Neural cell (in vitro differentiated cells): ENCODE measurements around the gene FRK. TPM values are rescaled to one million over a fixed set of nuclear protein-coding genes. Genes with fewer than 3 reads are reported as not detected.

Source experiments
- H2AFZ ChIP-seq: fragments of 200-600, 300-800 bp; sonication (generic), shearing (Covaris generic); 2 replicates; pipeline ENCODE4 v1.6.0; 2014; ENCODE audit warnings: low read depth, mild to moderate bottlenecking, antibody characterized with exemption, low read length, moderate library complexity
- H3F3A ChIP-seq: fragments of 200-600 bp; shearing (Covaris generic); 2 replicates; pipeline ENCODE4 v1.6.1; 2016; ENCODE audit warnings: mild to moderate bottlenecking, moderate library complexity, mixed read lengths, antibody characterized with exemption, low read length; ENCODE audit not compliant: insufficient read depth, poor library complexity, severe bottlenecking
- H3K27ac ChIP-seq: fragments of 200-600, 300-800 bp; sonication (generic), shearing (Covaris generic); 2 replicates; pipeline ENCODE4 v1.5.1; 2014; ENCODE audit warnings: mild to moderate bottlenecking, low read length, moderate library complexity
- H3K27me3 ChIP-seq: fragments of 300-800, 200-600 bp; sonication (generic), shearing (Covaris generic); 2 replicates; pipeline ENCODE4 v1.6.0; 2014; ENCODE audit warnings: mild to moderate bottlenecking, low read depth, low read length, moderate library complexity; ENCODE audit not compliant: insufficient read depth
- H3K36me3 ChIP-seq: fragments of 300-800, 200-600 bp; sonication (generic), shearing (Covaris generic); 2 replicates; pipeline ENCODE4 v1.5.1; 2014; ENCODE audit warnings: mild to moderate bottlenecking, antibody characterized with exemption, low read length, moderate library complexity; ENCODE audit not compliant: insufficient read depth
- H3K4me2 ChIP-seq: fragments of 300-800, 200-600 bp; sonication (generic), shearing (Covaris generic); 2 replicates; pipeline ENCODE4 v1.6.0; 2014; ENCODE audit warnings: mild to moderate bottlenecking, low read length
- H3K4me3 ChIP-seq: fragments of 300-800, 200-600 bp; sonication (generic), shearing (Covaris generic); 2 replicates; pipeline ENCODE4 v1.5.1; 2014; ENCODE audit warnings: mild to moderate bottlenecking, low read length, moderate library complexity
- H3K79me2 ChIP-seq: fragments of 200-600 bp; shearing (Covaris generic); replicated peaks from 2 replicates; pipeline ENCODE4 v1.6.0; 2014; ENCODE audit warnings: mild to moderate bottlenecking, low read length, moderate library complexity; ENCODE audit not compliant: insufficient read depth
- H3K9ac ChIP-seq: fragments of 300-800, 200-600 bp; sonication (generic), shearing (Covaris generic); 2 replicates; pipeline ENCODE4 v1.6.1; 2016; ENCODE audit warnings: mild to moderate bottlenecking, low read length, mixed read lengths
- H3K9me2 ChIP-seq: fragments of 200-600 bp; shearing (Covaris generic); 2 replicates; pipeline ENCODE4 v1.6.1; 2016; ENCODE audit warnings: mild to moderate bottlenecking, low read length, mixed read lengths; ENCODE audit not compliant: insufficient read depth
- H3K9me3 ChIP-seq: fragments of 200-600, 300-800 bp; sonication (generic), shearing (Covaris generic); 2 replicates; pipeline ENCODE4 v1.6.1; 2016; ENCODE audit warnings: mild to moderate bottlenecking, mixed run types, low read length, moderate library complexity, mixed read lengths
- H4K20me1 ChIP-seq: fragments of 200-600 bp; shearing (Covaris generic); 2 replicates; pipeline ENCODE4 v1.6.1; 2016; ENCODE audit warnings: mild to moderate bottlenecking, mixed run types; ENCODE audit not compliant: insufficient read depth
- CTCF ChIP-seq: fragments of 450-650 bp; IDR thresholded peaks from 2 replicates; pipeline ENCODE4 v1.5.1; 2014; ENCODE audit warnings: antibody characterized with exemption, mild to moderate bottlenecking, moderate library complexity; ENCODE audit not compliant: poor library complexity, severe bottlenecking
- EP300 ChIP-seq: fragments of 450-650 bp; conservative IDR thresholded peaks from 2 replicates; pipeline ENCODE4 v1.6.1; 2014; ENCODE audit warnings: antibody characterized with exemption, mild to moderate bottlenecking, moderate library complexity; ENCODE audit not compliant: poor library complexity, severe bottlenecking
- EZH2 ChIP-seq: fragments of 200-600, 300-800 bp; shearing (Covaris generic), sonication (generic); IDR thresholded peaks from 2 replicates; pipeline ENCODE4 v1.6.1; 2014; ENCODE audit warnings: antibody characterized with exemption, low read length, borderline replicate concordance, mild to moderate bottlenecking; ENCODE audit not compliant: insufficient read depth, poor library complexity, severe bottlenecking
- MXI1 ChIP-seq: fragments of 450-650 bp; conservative IDR thresholded peaks from 2 replicates; pipeline ENCODE4 v1.6.1; 2014; ENCODE audit warnings: antibody characterized with exemption, mild to moderate bottlenecking; ENCODE audit not compliant: poor library complexity, severe bottlenecking
- POLR2AphosphoS5 ChIP-seq: IDR thresholded peaks from 2 replicates; pipeline ENCODE4 v1.6.1; 2012
- SMC3 ChIP-seq: fragments of 450-650 bp; conservative IDR thresholded peaks from 2 replicates; pipeline ENCODE4 v1.6.1; 2014; ENCODE audit warnings: antibody characterized with exemption, mild to moderate bottlenecking, moderate library complexity; ENCODE audit not compliant: poor library complexity
- TAF1 ChIP-seq: IDR thresholded peaks from 2 replicates; pipeline ENCODE4 v1.6.1; 2012; ENCODE audit warnings: low read depth
- polyA plus RNA-seq: library from polyadenylated mRNA; depleted of rRNA; stranded (reverse); fragments of >200 nt; gene quantifications from 2 replicates; pipeline ENCODE4 v1.2.3, GENCODE V29; 2014
- TF ChIP-seq, protein P1 (sequence below): IDR thresholded peaks from 2 replicates; pipeline ENCODE4 v1.6.1; 2012; ENCODE audit warnings: borderline replicate concordance

FRK gene
- polyA plus RNA-seq, 1 donor from 2014 or later = not detected

DNA sequence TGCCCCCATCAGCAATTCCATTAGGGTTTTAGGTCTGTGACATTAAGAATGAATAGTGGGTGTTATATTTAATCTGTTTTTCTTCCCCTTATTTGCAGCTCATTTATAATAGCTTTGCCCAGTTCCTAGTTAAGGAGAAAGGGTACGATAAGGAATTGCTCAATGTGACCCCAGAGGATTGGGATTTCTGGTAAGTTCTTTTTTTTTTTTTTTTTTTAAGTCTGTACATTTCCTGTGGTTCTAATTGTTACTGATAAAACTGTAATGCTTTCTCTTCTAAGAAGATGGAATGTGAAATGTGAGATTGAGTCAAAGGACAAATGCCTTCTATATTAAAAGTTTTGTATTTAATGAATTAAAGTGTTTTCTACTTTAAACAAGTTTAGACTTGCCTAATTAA, 45.5 kb upstream of the FRK start:
- no peak overlapping the region for H3K27ac ChIP-seq

GRCh38 chr6:116105247-116105646, 44.6 kb upstream of the FRK start:
- H3K9me3 ChIP-seq = no peaks in the 10 kb centered on the region
- H4K20me1 ChIP-seq = no peaks in the 10 kb centered on the region
- H3K27ac ChIP-seq = no peak overlapping the region
- no peak overlapping the region for H3K4me2 ChIP-seq
- no peaks in the 10 kb centered on the region for H3K36me3 ChIP-seq
- H3K9me2 ChIP-seq = no peaks in the 10 kb centered on the region
- no peak overlapping the region for H3K4me3 ChIP-seq
- H3K9ac ChIP-seq = no peak overlapping the region
- no peak overlapping the region for H2AFZ ChIP-seq
- H3K79me2 ChIP-seq = no peaks in the 10 kb centered on the region
- no peak for TF ChIP-seq TAF1
- TF ChIP-seq, protein P1, sequence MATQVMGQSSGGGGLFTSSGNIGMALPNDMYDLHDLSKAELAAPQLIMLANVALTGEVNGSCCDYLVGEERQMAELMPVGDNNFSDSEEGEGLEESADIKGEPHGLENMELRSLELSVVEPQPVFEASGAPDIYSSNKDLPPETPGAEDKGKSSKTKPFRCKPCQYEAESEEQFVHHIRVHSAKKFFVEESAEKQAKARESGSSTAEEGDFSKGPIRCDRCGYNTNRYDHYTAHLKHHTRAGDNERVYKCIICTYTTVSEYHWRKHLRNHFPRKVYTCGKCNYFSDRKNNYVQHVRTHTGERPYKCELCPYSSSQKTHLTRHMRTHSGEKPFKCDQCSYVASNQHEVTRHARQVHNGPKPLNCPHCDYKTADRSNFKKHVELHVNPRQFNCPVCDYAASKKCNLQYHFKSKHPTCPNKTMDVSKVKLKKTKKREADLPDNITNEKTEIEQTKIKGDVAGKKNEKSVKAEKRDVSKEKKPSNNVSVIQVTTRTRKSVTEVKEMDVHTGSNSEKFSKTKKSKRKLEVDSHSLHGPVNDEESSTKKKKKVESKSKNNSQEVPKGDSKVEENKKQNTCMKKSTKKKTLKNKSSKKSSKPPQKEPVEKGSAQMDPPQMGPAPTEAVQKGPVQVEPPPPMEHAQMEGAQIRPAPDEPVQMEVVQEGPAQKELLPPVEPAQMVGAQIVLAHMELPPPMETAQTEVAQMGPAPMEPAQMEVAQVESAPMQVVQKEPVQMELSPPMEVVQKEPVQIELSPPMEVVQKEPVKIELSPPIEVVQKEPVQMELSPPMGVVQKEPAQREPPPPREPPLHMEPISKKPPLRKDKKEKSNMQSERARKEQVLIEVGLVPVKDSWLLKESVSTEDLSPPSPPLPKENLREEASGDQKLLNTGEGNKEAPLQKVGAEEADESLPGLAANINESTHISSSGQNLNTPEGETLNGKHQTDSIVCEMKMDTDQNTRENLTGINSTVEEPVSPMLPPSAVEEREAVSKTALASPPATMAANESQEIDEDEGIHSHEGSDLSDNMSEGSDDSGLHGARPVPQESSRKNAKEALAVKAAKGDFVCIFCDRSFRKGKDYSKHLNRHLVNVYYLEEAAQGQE = no peak
- TF ChIP-seq POLR2AphosphoS5 = no peak
- no peak for TF ChIP-seq CTCF
- no peaks in the 10 kb centered on the region for H3F3A ChIP-seq
- no peaks in the 10 kb centered on the region for H3K27me3 ChIP-seq

More for the DNA sequence above, 45.5 kb upstream of the FRK start:
- Histone ChIP-seq H4K20me1 (no peaks in the 10 kb centered on the region), H3K4me3 (no peak overlapping the region), H2AFZ (no peak overlapping the region), H3K9ac (no peak overlapping the region), H3K79me2 (no peaks in the 10 kb centered on the region), H3K9me3 (no peaks in the 10 kb centered on the region), H3K9me2 (no peaks in the 10 kb centered on the region), H3F3A (no peaks in the 10 kb centered on the region), H3K4me2 (no peak overlapping the region), H3K27me3 (no peaks in the 10 kb centered on the region), H3K36me3 (no peaks in the 10 kb centered on the region)
- TF ChIP-seq MXI1 (no peak), TAF1 (no peak), POLR2AphosphoS5 (no peak), CTCF (no peak), EP300 (no peak), EZH2 (no peak), SMC3 (no peak)
